NT2/D1 (cell line): ENCODE measurements around the gene CAV3.

ENCODE experiments used
- DNase-seq: peaks from one replicate; pipeline ENCODE4 v3.0.0-alpha.2; 2011; ENCODE audit warnings: low read depth, low spot score
- H3K27me3 ChIP-seq: 2 replicates; pipeline ENCODE4 v1.6.0; 2011; ENCODE audit warnings: mild to moderate bottlenecking; ENCODE audit not compliant: insufficient read length, insufficient read depth
- H3K36me3 ChIP-seq: 2 replicates; pipeline ENCODE4 v1.6.1; 2011; ENCODE audit warnings: mild to moderate bottlenecking, low read length, mixed read lengths; ENCODE audit not compliant: insufficient read depth, insufficient read length
- H3K4me1 ChIP-seq: 2 replicates; pipeline ENCODE4 v1.5.1; 2011; ENCODE audit not compliant: insufficient read depth, insufficient read length
- H3K4me3 ChIP-seq: 2 replicates; pipeline ENCODE4 v1.5.1; 2011; ENCODE audit warnings: low read depth; ENCODE audit not compliant: insufficient read length
- H3K9ac ChIP-seq: 2 replicates; pipeline ENCODE4 v1.6.0; 2011; ENCODE audit warnings: low read depth; ENCODE audit not compliant: insufficient read length
- H3K9me3 ChIP-seq: 2 replicates; pipeline ENCODE4 v1.5.1; 2011; ENCODE audit warnings: mild to moderate bottlenecking, low read length; ENCODE audit not compliant: insufficient read depth
- SUZ12 ChIP-seq: IDR thresholded peaks from 2 replicates; pipeline ENCODE4 v1.6.1; 2011; ENCODE audit not compliant: insufficient read length, insufficient read depth; ENCODE audit errors: extremely low read depth
- YY1 ChIP-seq: IDR thresholded peaks from 2 replicates; pipeline ENCODE4 v1.6.1; 2011; ENCODE audit not compliant: insufficient read length, insufficient read depth
- ZNF274 ChIP-seq: IDR thresholded peaks from 2 replicates; pipeline ENCODE4 v1.6.1; 2011; ENCODE audit warnings: mild to moderate bottlenecking, low read depth, low read length

Gene CAV3

DNA sequence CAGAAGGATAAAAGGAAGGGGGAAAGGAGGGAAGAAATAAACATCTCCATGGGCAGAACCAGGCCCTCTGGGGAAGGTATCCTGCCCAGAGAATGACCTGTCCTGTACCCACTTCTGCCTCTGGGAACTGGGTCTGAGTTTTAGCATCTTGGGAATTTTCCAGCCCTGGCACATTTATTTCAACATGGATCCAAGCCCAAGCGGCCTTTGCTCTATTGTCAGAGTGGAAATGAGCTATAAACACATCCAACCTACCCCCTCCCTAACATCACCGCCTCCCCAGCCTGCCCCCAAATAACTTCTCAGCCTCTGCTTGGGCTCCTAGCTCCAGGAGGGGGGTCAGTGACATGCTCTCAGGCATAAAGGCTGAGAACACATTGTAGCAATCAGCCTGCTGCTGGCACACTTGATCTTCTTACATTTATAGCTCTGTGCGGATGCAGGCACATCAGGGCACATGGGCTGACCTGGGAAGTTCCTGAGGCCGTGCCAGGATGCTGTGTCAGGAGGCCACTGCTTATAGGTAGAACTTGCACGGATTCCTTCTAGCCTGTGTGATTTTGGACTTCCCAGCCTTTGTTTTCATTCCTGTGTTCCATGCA, 40.4 kb downstream of the CAV3 start:
- no peaks in the 10 kb centered on the region for H3K9me3 ChIP-seq
- no peak overlapping the region for H3K9ac ChIP-seq
- TF ChIP-seq SUZ12 (no peak), ZNF274 (no peak)
- no peaks in the 10 kb centered on the region for H3K36me3 ChIP-seq
- DNase-seq: no peak
- no peak overlapping the region for H3K4me3 ChIP-seq
- peaks cover 11% of the 10 kb centered on the region for H3K27me3 ChIP-seq
- peaks cover 3% of the 10 kb centered on the region for H3K4me1 ChIP-seq

DNA sequence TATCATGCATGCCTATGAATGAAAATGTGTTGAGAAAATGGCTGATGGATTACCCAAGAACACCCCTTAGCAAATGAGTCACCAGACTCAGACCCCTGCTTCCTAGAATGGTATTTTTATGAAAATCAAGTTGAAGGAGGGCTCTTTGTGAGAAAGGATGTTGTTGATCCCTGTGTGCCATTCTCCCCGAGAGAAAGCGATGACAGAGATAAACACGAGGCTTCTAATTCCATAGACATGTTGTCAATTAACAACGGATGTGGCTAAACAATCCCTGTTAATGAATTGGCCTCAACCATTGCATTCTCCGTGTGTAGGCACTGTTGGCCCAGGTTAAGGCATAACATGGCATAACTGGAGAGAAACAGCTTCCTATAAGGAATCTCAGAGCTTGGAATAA, 41.6 kb downstream of the CAV3 start:
- TF ChIP-seq ZNF274: no peak
- no peak for TF ChIP-seq SUZ12
- no peak for TF ChIP-seq YY1
- Histone ChIP-seq H3K27me3 (peaks cover under 1% of the 10 kb centered on the region), H3K4me3 (no peak overlapping the region), H3K4me1 (peaks cover 3% of the 10 kb centered on the region), H3K9ac (no peak overlapping the region), H3K9me3 (no peaks in the 10 kb centered on the region), H3K36me3 (no peaks in the 10 kb centered on the region)
- DNase-seq: no peak

DNA sequence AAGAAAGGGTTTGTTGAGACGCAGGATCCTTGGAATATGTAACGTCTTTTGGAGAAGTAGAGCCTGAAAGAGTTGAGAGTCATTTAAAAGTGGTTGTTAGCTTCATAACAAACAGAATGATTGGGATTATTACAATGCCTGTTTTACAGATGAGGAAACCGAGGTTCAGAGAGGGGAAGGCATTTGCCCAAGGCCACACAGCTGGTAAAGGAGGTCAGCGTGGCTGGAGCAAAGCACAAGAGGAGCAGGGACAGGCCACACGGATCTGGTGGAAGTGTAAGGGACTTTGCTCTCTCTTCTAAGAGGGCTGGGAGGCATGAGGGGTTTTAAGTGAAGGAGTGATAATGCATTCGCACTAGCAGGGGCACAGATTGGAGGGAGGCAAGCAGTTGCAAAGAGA, 42.0 kb downstream of the CAV3 start:
- no peaks in the 10 kb centered on the region for H3K27me3 ChIP-seq
- TF ChIP-seq ZNF274 (no peak), YY1 (no peak), SUZ12 (no peak)
- H3K36me3 ChIP-seq: no peaks in the 10 kb centered on the region
- DNase-seq: no peak
- peaks cover 3% of the 10 kb centered on the region for H3K4me1 ChIP-seq
- H3K4me3 ChIP-seq: no peak overlapping the region
- H3K9ac ChIP-seq: no peak overlapping the region
- H3K9me3 ChIP-seq: no peaks in the 10 kb centered on the region

GRCh38 chr3:8776406-8776805, 42.8 kb downstream of the CAV3 start:
- DNase-seq: no peak
- no peak overlapping the region for H3K4me3 ChIP-seq
- H3K9me3 ChIP-seq: no peaks in the 10 kb centered on the region
- H3K36me3 ChIP-seq: no peaks in the 10 kb centered on the region
- peaks cover 3% of the 10 kb centered on the region for H3K4me1 ChIP-seq
- H3K27me3 ChIP-seq: no peaks in the 10 kb centered on the region
- no peak overlapping the region for H3K9ac ChIP-seq
- TF ChIP-seq YY1: no peak
- TF ChIP-seq SUZ12: no peak
- no peak for TF ChIP-seq ZNF274

DNA sequence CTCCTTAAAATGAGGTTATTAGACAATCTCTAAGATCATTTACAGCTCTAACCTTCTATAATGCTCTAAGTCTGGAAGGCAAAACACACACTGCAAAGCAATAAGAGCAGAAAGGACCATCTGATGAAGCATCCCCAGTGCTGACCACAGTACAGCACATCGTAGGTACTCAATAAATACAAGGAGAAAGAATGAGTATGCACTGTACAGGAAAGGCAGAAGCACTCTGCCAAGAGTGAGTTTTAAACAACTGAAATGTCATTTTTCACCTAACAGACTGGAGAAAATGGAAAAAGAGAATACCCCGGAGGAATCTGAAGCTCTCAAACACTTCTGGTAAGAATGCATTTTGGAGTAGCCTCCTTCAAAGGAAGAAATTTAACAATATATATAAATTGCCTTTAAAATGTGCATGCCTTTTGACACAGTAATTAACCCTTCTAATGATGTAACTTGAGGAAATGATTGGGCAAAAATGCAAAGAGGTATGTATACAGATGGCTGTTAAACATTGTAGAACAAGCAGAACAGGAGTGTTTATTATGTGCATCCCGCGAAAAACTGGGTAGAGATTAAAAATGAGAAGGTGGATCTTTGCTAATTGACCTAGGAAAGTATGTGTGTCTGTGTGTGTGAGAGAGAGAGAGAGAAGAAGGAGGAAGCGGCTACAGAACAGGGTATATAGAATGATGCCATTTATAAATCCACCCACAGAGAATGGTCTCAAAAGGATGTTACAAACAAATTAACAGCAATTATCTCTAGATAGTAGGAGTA, 43.8 kb downstream of the CAV3 start:
- TF ChIP-seq ZNF274: no peak
- no peak overlapping the region for H3K9ac ChIP-seq
- peaks cover 3% of the 10 kb centered on the region for H3K4me1 ChIP-seq
- H3K4me3 ChIP-seq: no peak overlapping the region
- H3K36me3 ChIP-seq: no peaks in the 10 kb centered on the region
- no peaks in the 10 kb centered on the region for H3K9me3 ChIP-seq
- no peaks in the 10 kb centered on the region for H3K27me3 ChIP-seq
- no peak for DNase-seq

GRCh38 chr3:8777978-8778267, 44.3 kb downstream of the CAV3 start:
- DNase-seq: no peak
- Histone ChIP-seq H3K4me3 (no peak overlapping the region), H3K4me1 (peaks cover 3% of the 10 kb centered on the region), H3K9me3 (no peaks in the 10 kb centered on the region), H3K27me3 (no peaks in the 10 kb centered on the region), H3K36me3 (no peaks in the 10 kb centered on the region), H3K9ac (no peak overlapping the region)
- TF ChIP-seq SUZ12: no peak
- TF ChIP-seq YY1: no peak
- TF ChIP-seq ZNF274: no peak

DNA sequence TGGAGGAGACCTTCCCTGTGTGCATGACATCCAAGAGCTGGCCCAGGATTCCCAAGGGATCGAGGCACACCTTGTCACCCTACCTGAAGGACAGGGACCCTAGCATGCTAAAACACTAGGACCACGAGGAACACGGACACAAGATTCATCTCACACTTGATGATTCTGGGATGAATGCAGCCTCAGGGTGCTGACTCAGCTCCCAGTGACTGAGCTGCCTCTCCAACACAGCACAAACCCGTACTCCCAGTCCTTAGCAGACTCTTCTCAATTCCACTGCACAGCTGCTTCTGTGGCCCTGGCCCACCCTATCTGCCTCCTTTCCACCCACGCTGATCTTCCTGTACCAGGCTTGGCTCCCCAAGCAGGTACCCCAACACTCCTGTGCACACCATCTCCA, 44.9 kb downstream of the CAV3 start:
- Histone ChIP-seq H3K9ac (no peak overlapping the region), H3K36me3 (no peaks in the 10 kb centered on the region), H3K4me1 (peaks cover 3% of the 10 kb centered on the region), H3K9me3 (no peaks in the 10 kb centered on the region), H3K4me3 (no peak overlapping the region), H3K27me3 (no peaks in the 10 kb centered on the region)
- TF ChIP-seq ZNF274 (no peak), YY1 (no peak), SUZ12 (no peak)
- no peak for DNase-seq
